PC-9 (cell line): ENCODE data around the gene NEUROG3. TPM values are rescaled to one million over a fixed set of nuclear protein-coding genes. Genes with fewer than 3 reads are reported as not detected.
"Not testable (repeated sequence)": the region's sequence is repeated elsewhere in the genome, so short reads cannot be mapped to it uniquely, and the experiment has no call there.

Experiments used
- BruUV-seq: library from RNA; stranded (reverse); fragments of 400-500 nt; replicated peaks from 2 replicates; lab custom pipeline; 2021; lab: Mats Ljungman, UMichigan
- CTCF ChIA-PET: fragments of 300-600 bp; sonication (Branson Sonifier 250); formaldehyde crosslinking; loops from one replicate; lab custom pipeline; 2022; ENCODE audit warnings: antibody characterized with exemption; lab: Charles Lee
- POLR2A ChIA-PET: fragments of 300-600 bp; sonication (Branson Sonifier 250); formaldehyde crosslinking; loops from one replicate; lab custom pipeline; 2022; ENCODE audit warnings: antibody characterized with exemption; ENCODE audit not compliant: unreplicated experiment; lab: Charles Lee
- DNase-seq, 2 experiments: peaks; one replicate each; pipeline versions ENCODE4 v3.0.0 to v3.0.0-alpha.2; 2015 to 2022; ENCODE audit warnings: mixed read lengths in 1 of 2
- H2AFZ ChIP-seq: fragments of 200-600 bp; sonication (generic); 2 replicates; pipeline ENCODE4 v1.8.1; 2017; ENCODE audit warnings: antibody characterized with exemption
- H3F3A ChIP-seq: fragments of 200-600 bp; sonication (generic); 2 replicates; pipeline ENCODE4 v1.8.1; 2017; ENCODE audit warnings: antibody characterized with exemption, mild to moderate bottlenecking, low read depth; ENCODE audit not compliant: insufficient read depth
- H3K27ac ChIP-seq: fragments of 200-600 bp; sonication (generic); 2 replicates; pipeline ENCODE4 v1.6.1; 2016; ENCODE audit warnings: mixed run types
- H3K27me3 ChIP-seq: fragments of 200-600 bp; sonication (generic); 2 replicates; pipeline ENCODE4 v1.6.1; 2016; ENCODE audit warnings: low read depth, mixed run types; ENCODE audit not compliant: insufficient read depth
- H3K36me3 ChIP-seq: fragments of 200-600 bp; sonication (generic); 2 replicates; pipeline ENCODE4 v1.6.1; 2016; ENCODE audit warnings: low read depth, mixed run types
- H3K4me1 ChIP-seq: fragments of 200-600 bp; sonication (generic); replicated peaks from 2 replicates; pipeline ENCODE4 v1.6.1; 2016; ENCODE audit warnings: mixed run types; ENCODE audit not compliant: insufficient read depth
- H3K4me2 ChIP-seq: fragments of 200-600 bp; sonication (generic); 2 replicates; pipeline ENCODE4 v1.6.1; 2017; ENCODE audit warnings: mixed run types
- H3K4me3 ChIP-seq: fragments of 200-600 bp; sonication (generic); 2 replicates; pipeline ENCODE4 v1.6.1; 2016; ENCODE audit warnings: mixed run types
- H3K79me2 ChIP-seq: fragments of 200-600 bp; sonication (generic); 2 replicates; pipeline ENCODE4 v1.6.1; 2017; ENCODE audit warnings: low read depth, mixed run types
- H3K9me2 ChIP-seq: fragments of 200-600 bp; sonication (generic); 2 replicates; pipeline ENCODE4 v1.8.1; 2017; ENCODE audit warnings: mild to moderate bottlenecking; ENCODE audit not compliant: insufficient read depth
- H3K9me3 ChIP-seq: fragments of 200-600 bp; sonication (generic); 2 replicates; pipeline ENCODE4 v1.8.1; 2016; ENCODE audit warnings: low read depth; ENCODE audit not compliant: insufficient read depth
- H4K20me1 ChIP-seq: fragments of 200-600 bp; sonication (generic); 2 replicates; pipeline ENCODE4 v1.8.1; 2017; ENCODE audit not compliant: insufficient read depth
- EZH2 ChIP-seq: fragments of 200-600 bp; sonication (generic); IDR thresholded peaks from 2 replicates; pipeline ENCODE4 v1.8.0; 2017; ENCODE audit warnings: antibody characterized with exemption, low read depth
- intact Hi-C: fragments of 100-400 bp; cut with micrococcal nuclease; formaldehyde crosslinking; loops from one replicate; pipeline ENCODE4 v1.10.0; 2022; ENCODE audit not compliant: unreplicated experiment
- total RNA-seq: library from RNA; stranded (reverse); gene quantifications from 2 replicates; pipeline ENCODE4 v1.2.3, GENCODE V29; 2021
- TF ChIP-seq, protein P1 (sequence below): fragments of 200-600 bp; sonication (generic); conservative IDR thresholded peaks from 2 replicates; pipeline ENCODE4 v1.6.1; 2017; ENCODE audit warnings: mixed run types, antibody characterized with exemption, mild to moderate bottlenecking, moderate library complexity

NEUROG3 gene
- total RNA-seq, 1 experiment from 2014 or later = not detected

GRCh38 chr10:69538461-69538860 lies 34.8 kb downstream of the NEUROG3 start:
- TF ChIP-seq EZH2 = no peak
- TF ChIP-seq, protein P1, sequence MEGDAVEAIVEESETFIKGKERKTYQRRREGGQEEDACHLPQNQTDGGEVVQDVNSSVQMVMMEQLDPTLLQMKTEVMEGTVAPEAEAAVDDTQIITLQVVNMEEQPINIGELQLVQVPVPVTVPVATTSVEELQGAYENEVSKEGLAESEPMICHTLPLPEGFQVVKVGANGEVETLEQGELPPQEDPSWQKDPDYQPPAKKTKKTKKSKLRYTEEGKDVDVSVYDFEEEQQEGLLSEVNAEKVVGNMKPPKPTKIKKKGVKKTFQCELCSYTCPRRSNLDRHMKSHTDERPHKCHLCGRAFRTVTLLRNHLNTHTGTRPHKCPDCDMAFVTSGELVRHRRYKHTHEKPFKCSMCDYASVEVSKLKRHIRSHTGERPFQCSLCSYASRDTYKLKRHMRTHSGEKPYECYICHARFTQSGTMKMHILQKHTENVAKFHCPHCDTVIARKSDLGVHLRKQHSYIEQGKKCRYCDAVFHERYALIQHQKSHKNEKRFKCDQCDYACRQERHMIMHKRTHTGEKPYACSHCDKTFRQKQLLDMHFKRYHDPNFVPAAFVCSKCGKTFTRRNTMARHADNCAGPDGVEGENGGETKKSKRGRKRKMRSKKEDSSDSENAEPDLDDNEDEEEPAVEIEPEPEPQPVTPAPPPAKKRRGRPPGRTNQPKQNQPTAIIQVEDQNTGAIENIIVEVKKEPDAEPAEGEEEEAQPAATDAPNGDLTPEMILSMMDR = no peak
- peaks cover 2% of the 10 kb centered on the region; the same call in 1 of the 2 replicates for H3K9me3 ChIP-seq
- ChIA-PET POLR2A (no interaction called here), CTCF (no interaction called here)
- H2AFZ ChIP-seq = no peak overlapping the region
- intact Hi-C loops = no loop called here
- H3K36me3 ChIP-seq = no peaks in the 10 kb centered on the region
- H3K27ac ChIP-seq = no peak overlapping the region
- H3K9me2 ChIP-seq = no peaks in the 10 kb centered on the region
- no peaks in the 10 kb centered on the region for H3K79me2 ChIP-seq
- H3F3A ChIP-seq = no peaks in the 10 kb centered on the region
- H3K4me2 ChIP-seq = no peak overlapping the region
- H3K4me3 ChIP-seq = no peak overlapping the region
- no peaks in the 10 kb centered on the region for H3K4me1 ChIP-seq
- H3K27me3 ChIP-seq = peaks cover 48% of the 10 kb centered on the region
- BruUV-seq = no TSS peak
- DNase-seq = no peak
- no peaks in the 10 kb centered on the region for H4K20me1 ChIP-seq

GRCh38 chr10:69537449-69537848 lies 35.8 kb downstream of the NEUROG3 start:
- CTCF ChIA-PET = no interaction called here
- no peak overlapping the region for H2AFZ ChIP-seq
- no TSS peak for BruUV-seq

GRCh38 chr10:69536521-69536920 lies 36.7 kb downstream of the NEUROG3 start:
- BruUV-seq = not testable (repeated sequence)

More at GRCh38 chr10:69537449-69537848, 35.8 kb downstream of the NEUROG3 start:
- Histone ChIP-seq H3K9me2 (no peaks in the 10 kb centered on the region), H3K4me2 (no peak overlapping the region), H4K20me1 (no peaks in the 10 kb centered on the region), H3K4me1 (no peaks in the 10 kb centered on the region), H3K36me3 (no peaks in the 10 kb centered on the region), H3K79me2 (no peaks in the 10 kb centered on the region), H3K9me3 (peaks cover 2% of the 10 kb centered on the region; the same call in 1 of the 2 replicates), H3K27me3 (peaks cover 47% of the 10 kb centered on the region), H3F3A (no peaks in the 10 kb centered on the region), H3K27ac (no peak overlapping the region), H3K4me3 (no peak overlapping the region)
- intact Hi-C loops = no loop called here
- POLR2A ChIA-PET = no interaction called here
- no peak for DNase-seq
- TF ChIP-seq EZH2 = no peak
- TF ChIP-seq, protein P1 = no peak

GRCh38 chr10:69533658-69534057 lies 39.6 kb downstream of the NEUROG3 start:
- no peak for TF ChIP-seq EZH2
- TF ChIP-seq, protein P1 = no peak
- H3F3A ChIP-seq = no peaks in the 10 kb centered on the region
- H3K27ac ChIP-seq = no peak overlapping the region
- H3K27me3 ChIP-seq = peaks cover 28% of the 10 kb centered on the region
- no peaks in the 10 kb centered on the region for H3K9me2 ChIP-seq
- no TSS peak for BruUV-seq
- H3K36me3 ChIP-seq = no peaks in the 10 kb centered on the region
- ChIA-PET CTCF (no interaction called here), POLR2A (no interaction called here)
- no peaks in the 10 kb centered on the region for H3K79me2 ChIP-seq
- no peak overlapping the region for H3K4me3 ChIP-seq
- no peak overlapping the region for H2AFZ ChIP-seq
- intact Hi-C loops = loop anchor here (2.0 kb wide), 1 partner anchor 15 kb away; no protein-coding TSS in a partner anchor
- no peak for DNase-seq
- no peaks in the 10 kb centered on the region for H3K4me1 ChIP-seq
- no peaks in the 10 kb centered on the region for H3K9me3 ChIP-seq
- no peaks in the 10 kb centered on the region for H4K20me1 ChIP-seq
- H3K4me2 ChIP-seq = no peak overlapping the region

More at GRCh38 chr10:69536521-69536920, 36.7 kb downstream of the NEUROG3 start:
- H3K4me1 ChIP-seq, intact Hi-C loops, H3K4me2 ChIP-seq, H3K9me3 ChIP-seq, DNase-seq, H3F3A ChIP-seq, H3K27ac ChIP-seq, H3K79me2 ChIP-seq, POLR2A ChIA-PET, CTCF ChIA-PET, H4K20me1 ChIP-seq, H3K36me3 ChIP-seq, H2AFZ ChIP-seq, H3K9me2 ChIP-seq, H3K4me3 ChIP-seq: not testable (repeated sequence)
- peaks cover 43% of the 10 kb centered on the region for H3K27me3 ChIP-seq
